Ecto neural progenitor cell (in vitro differentiated cells): Measurements from ENCODE around the gene MT1G.
"Not testable (repeated sequence)": the region's sequence is repeated elsewhere in the genome, so short reads cannot be mapped to it uniquely, and the experiment has no call there.

Experiments
- DNase-seq: peaks from one replicate; pipeline ENCODE4 v3.0.0-alpha.2; 2018; ENCODE audit warnings: low spot score

MT1G gene

DNA sequence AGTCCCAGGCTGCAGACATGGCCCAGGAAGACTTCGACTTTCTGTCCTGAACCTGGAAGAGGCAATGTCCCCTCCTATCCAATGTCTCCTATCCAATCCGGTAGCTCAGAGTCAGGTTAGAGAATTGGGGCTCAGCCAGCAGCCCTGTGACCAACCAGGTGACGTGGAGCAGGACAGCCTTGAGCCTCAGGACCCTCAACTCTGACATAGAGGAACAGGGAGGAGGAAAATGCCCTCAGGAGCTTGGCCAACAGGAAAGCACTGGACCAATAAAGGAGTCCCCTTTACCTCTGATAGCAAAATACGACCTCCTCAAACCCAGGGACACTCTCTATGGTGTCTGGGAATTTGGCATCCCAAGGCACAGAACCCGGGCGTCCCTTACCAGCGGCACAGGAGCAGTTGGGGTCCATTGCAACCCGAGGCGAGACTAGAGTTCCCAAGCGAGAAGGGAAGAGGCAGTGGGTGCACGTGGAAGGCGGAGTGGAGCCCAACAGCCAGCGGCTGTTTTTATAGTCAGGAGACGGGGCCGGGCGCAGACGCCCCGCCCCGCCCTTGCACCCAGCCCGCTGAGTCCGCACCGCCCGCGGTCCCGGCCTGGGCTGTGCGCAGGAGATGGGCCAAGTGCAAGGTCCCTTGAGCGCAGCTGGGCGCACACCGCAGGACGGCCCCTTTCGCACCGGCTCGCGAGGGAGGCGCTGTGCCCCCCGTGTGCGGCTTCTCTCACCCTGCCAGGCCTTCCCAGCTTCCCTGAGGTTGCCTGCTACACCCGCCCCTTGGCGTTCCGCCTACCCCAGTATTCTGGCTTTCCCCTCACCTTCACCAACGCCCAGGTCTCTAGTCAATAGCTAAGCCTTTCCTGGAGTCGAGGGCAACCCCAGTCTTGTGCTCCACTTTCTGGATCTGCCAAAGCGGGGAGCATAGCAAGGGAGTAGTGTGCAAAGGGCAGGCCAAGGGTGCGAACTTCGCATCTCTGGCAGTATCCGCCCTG is at the start of gene MT1G:
TSS of gene MT1G (minus strand) at position 485 of the 991 bp plus-strand sequence. CDS start at position 413, 72 bp downstream.
- no peak for DNase-seq

DNA sequence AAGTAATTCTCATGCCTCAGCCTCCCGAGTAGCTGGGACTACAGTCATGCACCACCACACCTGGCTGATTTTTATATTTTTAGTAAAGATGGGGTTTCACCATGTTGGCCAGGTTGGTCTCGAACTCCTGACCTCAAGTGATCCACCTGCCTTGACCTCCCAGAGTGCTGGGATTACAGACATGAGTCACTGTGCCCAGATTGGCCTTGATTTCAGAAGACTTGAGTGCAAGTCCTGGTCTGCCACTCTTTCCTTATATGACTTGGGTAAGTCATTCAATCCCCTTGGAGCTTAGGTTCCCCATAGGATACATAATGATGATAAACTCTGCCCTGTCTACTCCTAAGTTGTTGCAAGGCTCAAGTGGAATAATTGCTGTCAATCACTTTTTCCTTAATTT is 49.7 kb upstream of the MT1G start:
- not testable (repeated sequence) for DNase-seq

DNA sequence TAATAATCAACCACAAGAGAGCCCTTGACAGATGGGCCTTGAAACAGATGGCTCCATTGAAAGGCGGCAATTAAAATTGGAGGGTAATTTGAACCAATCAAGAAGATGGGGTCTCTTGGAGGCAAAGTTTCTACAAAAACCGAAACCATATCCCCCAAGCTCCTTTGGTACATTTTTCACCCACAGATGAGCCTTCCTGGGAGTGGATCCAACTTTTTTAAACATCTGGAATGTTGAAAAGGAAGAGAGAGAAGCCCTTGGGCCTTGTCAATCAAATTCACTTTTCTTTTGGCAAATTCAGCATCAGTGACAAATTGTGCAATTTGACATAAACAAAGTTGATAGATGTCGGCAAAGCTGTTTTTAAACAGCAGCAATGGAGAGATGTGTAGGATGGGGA is 48.9 kb upstream of the MT1G start:
- no peak for DNase-seq

DNA sequence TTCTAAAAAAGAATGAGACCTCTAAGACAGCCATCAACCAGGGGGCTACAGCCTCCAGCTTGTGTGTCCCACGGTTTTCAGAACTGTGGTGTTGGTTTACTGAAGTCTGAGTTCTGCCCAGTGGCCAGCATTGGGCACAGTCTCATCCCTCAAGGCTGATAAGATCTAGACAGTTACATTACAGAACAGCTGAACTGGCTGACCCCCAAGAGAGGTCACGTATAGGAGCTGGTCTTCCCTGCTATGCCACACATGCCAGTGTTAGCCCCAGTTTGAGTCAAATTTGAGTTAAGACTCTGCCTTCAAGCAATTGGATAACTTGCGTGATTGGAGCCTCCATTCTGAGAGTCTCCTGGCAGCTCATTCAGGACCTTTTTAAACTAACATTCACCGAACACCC is 47.3 kb upstream of the MT1G start:
- no peak for DNase-seq

DNA sequence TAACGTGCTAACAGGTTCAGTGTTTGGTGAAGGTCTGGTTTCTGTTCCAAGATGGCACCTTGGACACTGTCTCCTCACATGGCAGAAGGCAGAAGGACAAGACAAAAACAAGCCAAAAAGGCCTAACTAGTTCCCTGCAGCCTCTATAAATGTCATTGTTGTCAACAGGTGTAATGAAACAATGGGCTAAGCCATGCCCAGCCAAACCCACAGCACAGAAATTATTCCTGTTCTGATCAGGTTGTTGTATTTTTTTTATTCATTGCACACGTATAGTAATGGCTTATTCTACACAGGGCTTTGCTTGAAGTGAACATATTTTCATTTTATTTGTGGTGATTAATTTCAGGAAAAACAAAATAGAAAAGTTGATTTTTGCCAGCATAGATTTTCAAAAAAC is 45.9 kb upstream of the MT1G start:
- no peak for DNase-seq

DNA sequence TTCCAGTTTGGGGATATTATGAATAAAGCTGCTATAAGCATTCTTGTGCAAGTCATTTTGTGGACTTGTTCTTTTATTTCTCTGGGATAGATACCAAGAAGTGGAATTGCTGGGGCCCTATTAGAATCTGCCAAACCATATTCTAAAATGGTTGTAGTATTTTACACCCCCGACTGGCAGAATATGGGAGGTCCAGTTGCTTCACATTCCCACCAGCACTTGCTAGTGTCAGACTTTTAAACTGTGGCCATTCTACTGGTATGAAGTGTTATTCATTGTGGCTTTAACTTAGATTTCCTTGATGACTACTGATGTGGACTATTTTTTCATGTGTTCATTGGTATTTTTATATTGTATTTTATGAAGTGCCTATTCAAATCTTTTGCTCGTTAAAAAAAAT is 44.0 kb upstream of the MT1G start:
- no peak for DNase-seq

DNA sequence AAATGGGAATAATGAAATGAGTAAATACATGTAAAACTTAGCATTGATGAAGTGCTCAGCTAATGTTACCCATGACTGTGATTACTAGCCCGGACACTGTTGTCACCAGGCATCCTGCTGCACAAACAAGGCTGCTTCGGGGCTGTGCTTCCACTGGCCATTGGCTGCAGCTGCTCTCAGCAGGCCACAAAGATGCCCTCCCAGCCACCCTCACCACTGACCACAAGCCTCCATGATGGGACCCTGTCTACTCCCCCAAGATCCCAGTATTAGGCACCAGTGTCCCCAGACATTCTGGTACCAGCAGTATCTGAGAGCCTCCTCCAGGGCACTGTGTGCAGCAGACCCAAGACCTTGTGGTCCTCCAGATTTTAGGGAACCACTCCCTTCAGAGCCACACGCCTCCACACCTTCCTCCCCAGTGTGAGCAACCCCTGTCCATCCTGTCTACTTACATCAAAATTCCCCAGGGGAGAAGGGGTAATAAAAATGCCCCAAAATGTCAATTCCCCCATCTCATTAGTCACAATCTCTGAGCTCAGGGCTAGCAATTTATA is 42.4 kb upstream of the MT1G start:
- DNase-seq, result no peak

DNA sequence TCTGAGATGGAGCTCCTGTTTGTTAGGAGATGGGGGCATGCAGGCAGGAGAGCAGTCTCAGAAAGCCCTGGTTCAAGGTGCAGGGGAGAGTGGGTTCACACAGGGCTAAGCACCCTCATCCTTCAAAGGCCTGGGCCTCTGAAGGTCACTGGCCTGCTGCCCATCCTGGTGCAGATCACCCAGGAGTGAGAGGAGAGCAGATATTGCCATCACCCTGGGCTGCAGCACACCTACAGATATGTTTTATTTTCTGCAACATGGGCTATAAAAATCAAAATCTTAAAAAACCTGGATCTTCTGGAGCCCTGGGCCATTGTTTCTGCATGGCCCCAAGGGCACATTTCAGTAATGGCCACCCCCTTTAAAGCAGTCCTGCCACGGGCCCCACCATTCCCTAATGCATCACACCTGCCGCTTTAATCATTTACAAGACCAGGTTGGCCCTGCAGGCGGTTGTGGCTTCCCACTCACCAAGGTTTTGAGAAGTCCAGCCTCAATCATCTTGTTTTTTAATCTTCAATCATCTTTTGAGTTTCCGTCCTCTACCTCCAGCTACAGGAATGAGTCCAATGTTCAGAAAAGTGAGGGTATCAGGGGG is 41.7 kb upstream of the MT1G start:
- no peak for DNase-seq

DNA sequence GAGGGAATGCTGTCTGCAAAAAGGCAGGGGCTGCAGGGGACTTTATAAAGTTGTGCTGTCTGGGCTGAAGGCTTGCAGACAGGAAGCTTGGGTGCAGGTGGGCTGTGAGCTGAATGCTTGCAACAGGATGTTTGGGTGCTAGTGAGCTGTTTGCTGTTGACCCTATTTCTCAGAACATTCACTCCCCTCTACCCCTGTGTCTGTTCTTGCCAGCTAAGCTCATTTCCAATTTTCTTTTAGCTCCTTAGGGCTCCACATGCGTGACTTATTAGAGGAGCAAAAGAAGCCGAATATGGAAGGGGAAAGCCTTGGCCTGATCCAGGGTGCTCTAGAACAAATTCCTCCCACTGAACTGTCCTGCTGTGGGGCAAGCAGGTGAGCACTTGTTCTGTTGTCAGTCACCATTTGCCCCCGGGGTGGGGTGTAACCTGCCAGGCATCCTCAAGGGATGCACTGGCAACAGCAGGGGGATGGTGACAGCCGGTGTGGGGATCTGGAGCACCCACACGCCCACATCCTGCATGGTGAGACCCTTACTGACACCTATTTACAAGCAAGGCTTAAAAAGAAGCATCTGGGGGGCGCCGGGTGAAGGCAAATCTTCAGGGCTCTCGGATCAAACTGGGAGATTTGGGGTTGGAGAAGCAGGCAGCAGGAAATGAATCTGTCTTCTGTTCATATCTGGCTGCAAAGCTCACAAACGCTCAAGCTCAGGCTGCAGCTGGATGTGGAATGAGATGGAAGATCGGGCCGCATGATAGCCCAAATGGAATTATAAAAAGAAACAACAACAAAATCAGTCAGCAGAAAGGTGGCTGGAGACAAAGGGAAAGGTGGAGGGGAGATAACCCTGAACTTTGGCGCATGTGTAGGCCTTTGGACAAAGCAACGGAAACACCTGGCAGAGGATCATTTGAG is 40.9 kb upstream of the MT1G start:
- DNase-seq, result no peak

DNA sequence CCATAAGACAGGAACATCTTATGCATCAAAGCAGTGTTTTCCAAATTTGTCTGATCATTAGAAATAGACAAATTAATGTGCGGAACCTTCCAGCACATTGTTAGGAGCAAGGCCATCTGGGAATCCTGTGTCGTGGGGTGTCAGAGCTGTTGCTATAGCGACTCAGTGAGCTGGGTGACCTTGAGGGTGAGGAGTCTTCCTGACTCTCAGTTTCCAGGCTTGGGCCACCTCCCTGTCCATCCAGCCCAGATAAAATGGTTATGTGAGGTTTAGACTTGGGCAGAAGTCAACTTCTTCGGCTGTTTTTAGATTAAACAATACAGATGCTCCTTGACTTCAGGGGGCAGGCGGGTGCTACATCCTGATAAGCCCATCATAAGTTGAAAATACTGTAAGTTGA is 35.0 kb upstream of the MT1G start:
- no peak for DNase-seq

DNA sequence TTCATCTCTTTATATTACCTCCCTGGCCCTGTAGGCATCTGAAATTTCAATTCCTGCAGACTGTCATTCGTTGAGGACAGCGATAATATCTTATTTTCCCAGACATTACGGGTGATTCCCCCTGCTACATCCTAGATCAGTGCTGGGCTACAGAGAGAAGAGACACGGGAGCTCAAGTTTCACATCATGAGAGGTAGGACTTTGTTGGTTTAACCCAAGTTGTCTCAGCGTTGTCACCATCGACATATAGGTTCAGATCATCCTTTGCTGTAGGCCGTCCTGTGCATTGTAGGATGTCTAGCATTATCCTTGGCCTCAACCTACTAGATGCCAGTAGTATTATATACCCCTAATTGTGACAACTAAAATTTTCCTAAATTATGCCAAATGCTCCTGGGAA is 33.7 kb upstream of the MT1G start:
- DNase-seq, result no peak

DNA sequence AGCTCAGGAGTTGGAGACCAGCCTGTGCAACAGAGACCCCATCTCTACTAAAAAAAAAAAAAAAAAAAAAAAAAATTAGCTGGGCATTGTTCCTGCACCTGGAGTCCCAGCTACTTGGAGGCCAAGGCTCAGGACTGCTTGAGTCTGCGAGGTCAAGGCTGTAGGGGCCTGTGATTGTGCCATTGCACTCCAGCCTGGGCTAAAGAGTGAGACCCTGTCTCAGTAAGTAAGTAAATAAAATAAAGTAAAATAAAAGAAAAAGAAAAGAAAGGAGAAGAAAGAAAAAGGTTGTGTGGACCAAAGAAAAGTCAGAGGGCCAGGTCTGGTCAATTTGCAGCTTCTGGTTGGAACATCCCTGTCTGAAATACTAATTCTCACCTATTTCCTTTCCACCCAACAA is 32.8 kb upstream of the MT1G start:
- no peak for DNase-seq

DNA sequence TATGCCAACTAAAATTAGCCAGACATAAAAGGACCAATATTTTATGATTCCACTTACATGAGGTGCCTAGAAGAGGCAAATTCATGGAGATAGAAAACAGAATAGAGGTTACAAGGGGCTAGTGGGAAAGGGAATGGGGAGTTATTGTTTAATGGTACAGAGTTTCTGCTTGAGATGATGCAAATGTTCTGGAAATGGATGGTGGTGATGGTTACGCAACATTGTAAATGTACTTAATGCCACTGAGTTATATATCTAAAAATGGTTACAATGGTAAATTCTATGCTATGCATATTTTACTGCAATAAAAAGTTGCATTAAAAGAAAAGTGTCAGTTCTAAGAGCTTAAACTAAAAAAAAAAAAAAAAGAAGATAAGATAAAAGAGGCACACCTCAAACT is 32.3 kb upstream of the MT1G start:
- no peak for DNase-seq

DNA sequence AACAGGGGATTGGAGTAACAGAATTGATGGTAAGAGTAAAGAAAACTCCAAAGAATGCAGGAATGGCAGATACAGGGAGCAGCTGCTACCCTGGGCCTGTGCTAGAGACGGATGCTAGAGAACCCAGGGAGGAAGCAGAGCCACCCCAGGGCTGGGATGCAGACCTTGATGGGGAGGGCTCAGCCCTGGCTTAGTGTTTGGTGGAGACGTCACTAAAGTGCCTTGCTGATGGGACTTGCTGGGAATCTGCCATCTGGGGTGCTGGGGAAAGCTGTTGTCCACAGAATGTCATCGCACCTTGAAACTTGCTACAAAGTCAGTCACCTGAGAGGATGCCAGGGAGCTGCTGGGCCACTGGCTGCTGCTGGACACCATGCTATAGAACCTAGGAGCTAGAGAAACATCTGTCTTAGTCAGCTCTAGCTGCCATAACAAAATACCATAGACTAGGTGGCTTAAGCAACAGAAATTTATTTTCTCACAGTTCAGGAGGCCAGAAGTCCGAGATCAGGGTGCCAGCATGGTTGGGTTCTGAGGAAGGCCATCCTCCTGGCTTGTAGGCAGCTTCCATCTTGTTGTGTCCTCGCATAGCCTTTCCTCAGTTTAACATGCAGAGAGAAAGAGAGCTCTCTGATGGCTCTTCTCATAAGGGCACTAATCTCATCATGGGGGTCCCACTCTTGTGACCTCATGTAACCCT is 29.7 kb upstream of the MT1G start:
- no peak for DNase-seq

DNA sequence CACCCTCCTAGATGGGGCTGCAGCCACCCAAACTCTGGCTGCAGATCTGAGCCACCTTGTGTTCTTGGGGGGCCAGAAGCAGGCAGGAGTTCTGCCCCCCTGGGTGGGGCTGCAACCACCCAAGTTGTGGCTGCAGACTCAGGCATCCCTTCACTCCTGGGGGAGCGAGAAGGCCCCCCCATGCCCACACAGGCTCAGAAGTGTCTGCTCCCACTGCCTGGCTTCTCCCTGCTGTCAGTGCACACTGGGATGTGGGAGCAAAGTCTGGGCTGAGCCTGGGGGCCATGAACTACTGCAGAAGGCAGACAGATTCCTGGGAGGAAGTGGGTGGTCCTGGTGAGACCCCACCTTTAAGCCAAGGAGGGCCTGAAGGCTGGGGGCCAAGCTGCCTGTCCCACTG is 27.4 kb upstream of the MT1G start:
- no peak for DNase-seq

DNA sequence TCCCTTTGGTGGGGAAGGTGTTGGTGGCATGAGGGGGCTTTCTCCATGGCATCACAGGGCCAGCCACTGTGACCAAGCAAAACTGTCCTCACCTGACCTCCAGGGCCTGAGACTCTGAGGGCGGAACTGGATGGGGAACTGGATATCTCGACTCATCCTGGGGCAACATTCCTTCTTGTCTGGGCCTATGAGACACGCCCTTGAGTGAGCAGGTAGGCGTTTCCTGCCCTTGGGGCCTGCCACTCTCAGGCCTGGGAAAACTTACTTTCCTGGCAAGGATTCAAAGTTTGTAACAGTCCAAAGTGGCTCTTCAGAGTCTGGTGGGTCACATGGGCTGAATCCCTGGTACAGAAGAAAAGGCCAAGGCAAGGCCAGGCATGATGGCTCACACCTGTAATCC is 24.0 kb upstream of the MT1G start:
- DNase-seq, result no peak

DNA sequence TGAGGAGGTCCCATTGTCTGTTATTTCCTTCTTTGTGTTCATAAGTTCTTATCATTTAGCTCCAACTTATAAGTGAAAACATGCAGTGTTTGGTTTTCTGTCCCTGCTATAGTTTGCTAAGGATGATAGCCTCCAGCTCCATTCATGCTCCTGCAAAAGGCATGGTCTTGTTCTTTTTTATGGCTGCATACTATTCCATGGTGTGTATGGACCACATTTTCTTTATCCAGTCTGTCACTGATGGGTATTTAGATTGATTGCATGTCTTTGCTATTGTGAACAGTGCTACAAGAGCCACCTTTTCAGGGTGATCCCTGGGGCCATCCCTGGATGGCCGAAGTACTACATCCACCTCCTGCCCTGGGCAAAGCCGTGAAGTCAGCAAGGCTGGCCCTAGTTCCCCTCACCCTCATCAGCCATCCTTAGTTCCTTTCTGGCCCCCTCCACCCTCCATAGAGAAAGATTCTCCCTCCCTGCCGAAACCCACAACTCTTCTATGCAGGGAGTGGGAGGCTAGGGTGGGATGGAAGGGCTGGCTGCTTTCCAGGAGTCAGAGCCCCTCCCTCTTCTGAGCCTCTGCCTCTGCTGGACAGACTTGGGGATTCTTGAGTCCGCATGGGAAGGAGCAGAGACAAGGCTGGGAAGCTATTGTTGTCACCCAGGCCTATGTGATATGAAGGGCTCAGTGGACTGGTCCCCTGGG is 22.7 kb upstream of the MT1G start:
- DNase-seq, result no peak

DNA sequence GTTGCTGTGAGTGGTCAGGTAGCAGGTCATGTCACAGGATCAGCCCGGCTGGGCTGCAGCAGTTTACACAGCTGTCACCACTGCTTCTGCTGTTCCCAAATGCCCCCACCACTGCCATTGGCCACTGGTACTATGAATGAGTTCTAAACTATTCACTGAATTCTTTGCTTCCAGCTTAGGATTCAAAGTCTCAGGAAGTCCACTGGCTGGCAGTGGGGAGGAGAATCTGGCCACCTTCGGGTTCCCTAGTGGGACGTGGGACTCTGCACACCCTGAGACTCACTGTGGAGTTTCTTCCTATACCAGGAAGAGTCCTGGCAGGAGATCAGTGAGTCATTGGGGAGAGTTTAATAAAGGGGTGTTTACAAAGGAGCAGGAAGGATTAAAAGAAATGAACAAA is 21.3 kb upstream of the MT1G start:
- no peak for DNase-seq

DNA sequence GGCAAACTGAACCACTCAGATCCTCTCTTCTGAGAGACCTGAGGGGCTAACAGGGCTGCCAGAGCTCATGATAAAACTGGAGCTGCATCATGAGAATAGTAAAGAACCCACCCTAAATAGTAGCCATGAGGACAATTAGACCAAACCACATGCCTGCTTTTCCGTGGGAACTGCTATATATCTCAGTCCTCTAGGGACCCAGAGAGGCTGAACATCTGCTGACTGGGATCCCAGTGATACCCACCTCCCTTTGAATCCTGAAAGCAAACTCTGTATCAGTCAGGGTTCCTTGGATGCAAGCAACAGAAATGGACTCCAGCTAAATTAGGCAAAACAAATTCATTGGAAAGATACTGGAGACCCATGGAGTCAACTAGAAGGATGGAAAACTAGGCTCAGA is 20.9 kb upstream of the MT1G start:
- no peak for DNase-seq

DNA sequence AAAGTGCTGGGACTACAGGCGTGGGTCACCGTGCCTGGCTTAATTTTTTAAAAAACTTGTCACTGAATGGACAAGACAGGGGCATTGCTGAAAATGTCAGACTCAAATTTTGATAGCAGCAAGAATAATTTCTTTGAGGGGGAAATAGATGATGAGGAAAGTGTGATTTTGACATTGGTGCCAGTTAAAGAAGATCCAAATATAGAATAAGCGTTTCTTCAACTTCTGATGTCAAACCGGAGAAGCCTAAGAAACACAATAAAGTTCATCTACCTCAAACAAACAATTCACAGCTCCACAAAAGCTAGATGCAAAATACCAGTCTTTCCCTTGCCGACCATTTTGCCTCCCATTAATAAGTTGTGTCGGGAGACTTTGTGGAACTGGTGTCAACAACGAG is 18.9 kb upstream of the MT1G start:
- no peak for DNase-seq
